Upper lobe of right lung (tissue), 1 donor: ENCODE results near the gene TMEM178B. TPM values are rescaled to one million over a fixed set of nuclear protein-coding genes. Genes with fewer than 3 reads are reported as not detected.

Source experiments
- ATAC-seq: fragments of 200-7000 bp; cut with Tn5 transposase; one replicate; pipeline ENCODE4 v1.9.1; 2020; ENCODE audit warnings: mild to moderate bottlenecking, moderate library complexity
- DNase-seq: peaks from one replicate; pipeline ENCODE4 v3.0.0-alpha.2; 2020
- H3K27ac ChIP-seq: fragments of 200-600 bp; one replicate; pipeline ENCODE4 v1.8.0; 2022
- H3K27me3 ChIP-seq: fragments of 200-600 bp; one replicate; pipeline ENCODE4 v1.8.0; 2022; ENCODE audit warnings: mild to moderate bottlenecking
- H3K36me3 ChIP-seq: fragments of 200-600 bp; one replicate; pipeline ENCODE4 v1.8.0; 2022
- H3K4me1 ChIP-seq: fragments of 200-600 bp; one replicate; pipeline ENCODE4 v1.8.0; 2022
- H3K4me3 ChIP-seq: fragments of 200-600 bp; one replicate; pipeline ENCODE4 v1.8.0; 2022; ENCODE audit warnings: mild to moderate bottlenecking
- H3K9me3 ChIP-seq: fragments of 200-600 bp; one replicate; pipeline ENCODE4 v1.8.0; 2022
- CTCF ChIP-seq: fragments of 200-600 bp; IDR thresholded peaks from one replicate; pipeline ENCODE4 v1.8.0; 2022; ENCODE audit warnings: antibody characterized with exemption
- intact Hi-C: fragments of 100-400 bp; cut with DNase I; formaldehyde crosslinking; loops from one replicate; pipeline ENCODE4 v1.11.0; 2022
- total RNA-seq: library from RNA; stranded (reverse); fragmentation: NEBNext Ultra II Directional; extraction: Animal tissue kit (Norgen Biotek cat#: 25700); gene quantifications from one replicate; pipeline ENCODE4 v1.2.1, GENCODE V29; 2021
- donor health status: DM: no; HTN: yes; CAD: no; lungs with severe emphysema.

TMEM178B gene
- total RNA-seq, 1 donor from 2014 or later, result 1.4 TPM

GRCh38 chr7:141512597-141512996 lies 438.7 kb downstream of the TMEM178B start:
- intact Hi-C loops, result no loop called here
- Histone ChIP-seq H3K27ac (no peak overlapping the region), H3K4me1 (peaks cover 9% of the 10 kb centered on the region), H3K9me3 (no peaks in the 10 kb centered on the region), H3K27me3 (peaks cover 28% of the 10 kb centered on the region), H3K36me3 (no peaks in the 10 kb centered on the region), H3K4me3 (no peak overlapping the region)
- DNase-seq (no peak), ATAC-seq (no peak)
- TF ChIP-seq CTCF, result no peak

- no peak for ATAC-seq
- DNase-seq, result no peak
- intact Hi-C loops, result no loop called here
Measured at GRCh38 chr7:141513720-141514119, 439.9 kb downstream of the TMEM178B start.

GRCh38 chr7:141515941-141516340 lies 442.1 kb downstream of the TMEM178B start:
- Histone ChIP-seq H3K36me3 (no peaks in the 10 kb centered on the region), H3K27me3 (peaks cover 16% of the 10 kb centered on the region), H3K27ac (no peak overlapping the region), H3K4me1 (peaks cover 9% of the 10 kb centered on the region), H3K9me3 (no peaks in the 10 kb centered on the region), H3K4me3 (no peak overlapping the region)
- intact Hi-C loops, result no loop called here
- DNase-seq, result no peak
- ATAC-seq, result no peak
- no peak for TF ChIP-seq CTCF

More at GRCh38 chr7:141513720-141514119, 439.9 kb downstream of the TMEM178B start:
- Histone ChIP-seq H3K4me3 (no peak overlapping the region), H3K9me3 (no peaks in the 10 kb centered on the region), H3K36me3 (no peaks in the 10 kb centered on the region), H3K4me1 (peaks cover 9% of the 10 kb centered on the region), H3K27me3 (peaks cover 26% of the 10 kb centered on the region), H3K27ac (no peak overlapping the region)
- TF ChIP-seq CTCF, result no peak

GRCh38 chr7:141519623-141520022 lies 445.8 kb downstream of the TMEM178B start:
- no peak for ATAC-seq
- no peak overlapping the region for H3K4me3 ChIP-seq
- intact Hi-C loops, result no loop called here
- TF ChIP-seq CTCF, result no peak
- H3K36me3 ChIP-seq, result no peaks in the 10 kb centered on the region
- H3K4me1 ChIP-seq, result no peaks in the 10 kb centered on the region
- DNase-seq, result no peak
- no peak overlapping the region for H3K27ac ChIP-seq
- no peaks in the 10 kb centered on the region for H3K27me3 ChIP-seq
- no peaks in the 10 kb centered on the region for H3K9me3 ChIP-seq

GRCh38 chr7:141522657-141523342 lies 448.9 kb downstream of the TMEM178B start:
- ATAC-seq (no peak), DNase-seq (no peak)
- no peak for TF ChIP-seq CTCF
- H3K4me3 ChIP-seq, result no peak overlapping the region
- H3K36me3 ChIP-seq, result no peaks in the 10 kb centered on the region
- intact Hi-C loops, result no loop called here
- H3K4me1 ChIP-seq, result no peaks in the 10 kb centered on the region
- no peak overlapping the region for H3K27ac ChIP-seq
- no peaks in the 10 kb centered on the region for H3K9me3 ChIP-seq
- no peaks in the 10 kb centered on the region for H3K27me3 ChIP-seq
